Endodermal cell (in vitro differentiated cells): Measurements from ENCODE around the gene TCF7L2. TPM values are rescaled to one million over a fixed set of nuclear protein-coding genes. Genes with fewer than 3 reads are reported as not detected.

Experiments
- DNase-seq: peaks from one replicate; pipeline ENCODE4 v3.0.0-alpha.2; 2017
- H3K27ac ChIP-seq: 2 replicates; pipeline ENCODE4 v1.5.1; 2013; ENCODE audit warnings: mild to moderate bottlenecking, low read depth, low read length, moderate library complexity
- H3K27me3 ChIP-seq: 2 replicates; pipeline ENCODE4 v1.6.1; 2013; ENCODE audit warnings: mild to moderate bottlenecking, low read length, moderate library complexity; ENCODE audit not compliant: insufficient read depth, control insufficient read depth, poor library complexity, severe bottlenecking
- H3K36me3 ChIP-seq: 2 replicates; pipeline ENCODE4 v1.7.0; 2013; ENCODE audit warnings: mild to moderate bottlenecking, low read length, moderate library complexity; ENCODE audit not compliant: control insufficient read depth, insufficient read depth
- H3K4me1 ChIP-seq: one replicate; pipeline ENCODE4 v1.7.0; 2013; ENCODE audit warnings: low read length; ENCODE audit not compliant: control insufficient read depth, insufficient read depth
- H3K4me3 ChIP-seq: 2 replicates; pipeline ENCODE4 v1.5.1; 2013; ENCODE audit warnings: mild to moderate bottlenecking, low read length, moderate library complexity
- H3K9ac ChIP-seq: 2 replicates; pipeline ENCODE4 v1.6.1; 2013; ENCODE audit warnings: mild to moderate bottlenecking, low read length, moderate library complexity; ENCODE audit not compliant: poor library complexity, severe bottlenecking; ENCODE audit errors: extremely low read depth
- H3K9me3 ChIP-seq: 2 replicates; pipeline ENCODE4 v1.6.1; 2013; ENCODE audit warnings: mild to moderate bottlenecking, low read length, moderate library complexity; ENCODE audit not compliant: control insufficient read depth
- H3K27ac Mint-ChIP-seq: 2 replicates; pipeline ENCODE4 v1.8.0; 2020; ENCODE audit warnings: mixed read lengths
- H3K27me3 Mint-ChIP-seq: 2 replicates; pipeline ENCODE4 v1.8.0; 2021; ENCODE audit warnings: mild to moderate bottlenecking, mixed read lengths; ENCODE audit not compliant: insufficient read depth
- H3K36me3 Mint-ChIP-seq: 2 replicates; pipeline ENCODE4 v1.8.0; 2020; ENCODE audit warnings: low read depth, mixed read lengths
- H3K4me1 Mint-ChIP-seq: 2 replicates; pipeline ENCODE4 v1.8.0; 2020; ENCODE audit warnings: mixed read lengths
- H3K4me3 Mint-ChIP-seq: 2 replicates; pipeline ENCODE4 v1.8.0; 2020; ENCODE audit warnings: mild to moderate bottlenecking, moderate library complexity, mixed read lengths
- H3K9me3 Mint-ChIP-seq: 2 replicates; pipeline ENCODE4 v1.8.0; 2020; ENCODE audit warnings: mild to moderate bottlenecking, mixed read lengths
- WGBS, 2 experiments: methylation state at CpG; one replicate each; pipeline versions ENCODE4 v1.1.5 to v1.1.7; 2013; ENCODE audit warnings: missing lambda C conversion rate in 2 of 2, mixed read lengths in 1 of 2; ENCODE audit not compliant: insufficient coverage in 1 of 2, insufficient read length in 1 of 2; 5-methylcytosine and 5-hydroxymethylcytosine counted together
- total RNA-seq, 2 donors: library from RNA; stranded (reverse); fragmentation: NEBNext Ultra II Directional in 1 of 2; extraction: Animal tissue kit (Norgen Biotek cat#: 25700) in 1 of 2; gene quantifications; 2 replicates in 1 of 2; 3 replicates in 1 of 2; pipeline ENCODE4 v1.2.1, GENCODE V29; 2021
- TF ChIP-seq, protein P1 (sequence below): fragments of 200-600 bp; sonication (generic); conservative IDR thresholded peaks from 2 replicates; pipeline ENCODE4 v1.5.0; 2021; ENCODE audit warnings: antibody characterized with exemption, mild to moderate bottlenecking

The TCF7L2 gene
- total RNA-seq, 2 donors from 2014 or later: 73.2 to 105 TPM

DNA sequence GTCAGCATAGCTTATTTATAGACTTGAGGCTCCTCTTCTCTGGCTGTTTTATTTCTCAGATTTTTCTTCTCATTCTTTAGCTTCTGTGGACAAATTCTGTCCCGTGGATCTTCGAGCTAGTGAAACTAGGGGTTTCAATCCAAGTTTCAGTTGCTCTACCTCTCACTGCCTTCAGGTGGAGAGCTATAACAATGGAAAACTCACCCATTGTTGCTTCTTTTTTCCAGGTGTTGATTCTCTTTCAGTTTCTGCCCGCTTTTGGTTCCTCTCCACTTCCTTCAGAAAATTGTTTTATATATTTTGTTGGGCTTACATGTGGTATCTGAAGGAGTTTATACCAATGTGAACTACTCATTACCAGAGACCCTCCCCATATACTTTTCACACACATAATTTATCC lies 266.1 kb downstream of the TCF7L2 start:
- Mint-ChIP-seq H3K36me3 (no peaks in the 10 kb centered on the region), H3K9me3 (peaks cover 6% of the 10 kb centered on the region), H3K27ac (no peak overlapping the region), H3K27me3 (peaks cover 2% of the 10 kb centered on the region), H3K4me3 (no peak overlapping the region), H3K4me1 (peaks cover 2% of the 10 kb centered on the region)
- Histone ChIP-seq H3K27ac (no peak overlapping the region), H3K9me3 (peaks cover 4% of the 10 kb centered on the region), H3K36me3 (no peaks in the 10 kb centered on the region), H3K27me3 (no peaks in the 10 kb centered on the region), H3K4me3 (no peak overlapping the region), H3K9ac (no peak overlapping the region), H3K4me1 (no peaks in the 10 kb centered on the region)
- WGBS, 2 experiments: 60 to 76% methylated on average over 2 of the region's 3 CpGs
- DNase-seq: no peak
- TF ChIP-seq, protein P1, sequence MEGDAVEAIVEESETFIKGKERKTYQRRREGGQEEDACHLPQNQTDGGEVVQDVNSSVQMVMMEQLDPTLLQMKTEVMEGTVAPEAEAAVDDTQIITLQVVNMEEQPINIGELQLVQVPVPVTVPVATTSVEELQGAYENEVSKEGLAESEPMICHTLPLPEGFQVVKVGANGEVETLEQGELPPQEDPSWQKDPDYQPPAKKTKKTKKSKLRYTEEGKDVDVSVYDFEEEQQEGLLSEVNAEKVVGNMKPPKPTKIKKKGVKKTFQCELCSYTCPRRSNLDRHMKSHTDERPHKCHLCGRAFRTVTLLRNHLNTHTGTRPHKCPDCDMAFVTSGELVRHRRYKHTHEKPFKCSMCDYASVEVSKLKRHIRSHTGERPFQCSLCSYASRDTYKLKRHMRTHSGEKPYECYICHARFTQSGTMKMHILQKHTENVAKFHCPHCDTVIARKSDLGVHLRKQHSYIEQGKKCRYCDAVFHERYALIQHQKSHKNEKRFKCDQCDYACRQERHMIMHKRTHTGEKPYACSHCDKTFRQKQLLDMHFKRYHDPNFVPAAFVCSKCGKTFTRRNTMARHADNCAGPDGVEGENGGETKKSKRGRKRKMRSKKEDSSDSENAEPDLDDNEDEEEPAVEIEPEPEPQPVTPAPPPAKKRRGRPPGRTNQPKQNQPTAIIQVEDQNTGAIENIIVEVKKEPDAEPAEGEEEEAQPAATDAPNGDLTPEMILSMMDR: peak; percentile 75
